ENCODE measurements around the gene GCC2.

DNA sequence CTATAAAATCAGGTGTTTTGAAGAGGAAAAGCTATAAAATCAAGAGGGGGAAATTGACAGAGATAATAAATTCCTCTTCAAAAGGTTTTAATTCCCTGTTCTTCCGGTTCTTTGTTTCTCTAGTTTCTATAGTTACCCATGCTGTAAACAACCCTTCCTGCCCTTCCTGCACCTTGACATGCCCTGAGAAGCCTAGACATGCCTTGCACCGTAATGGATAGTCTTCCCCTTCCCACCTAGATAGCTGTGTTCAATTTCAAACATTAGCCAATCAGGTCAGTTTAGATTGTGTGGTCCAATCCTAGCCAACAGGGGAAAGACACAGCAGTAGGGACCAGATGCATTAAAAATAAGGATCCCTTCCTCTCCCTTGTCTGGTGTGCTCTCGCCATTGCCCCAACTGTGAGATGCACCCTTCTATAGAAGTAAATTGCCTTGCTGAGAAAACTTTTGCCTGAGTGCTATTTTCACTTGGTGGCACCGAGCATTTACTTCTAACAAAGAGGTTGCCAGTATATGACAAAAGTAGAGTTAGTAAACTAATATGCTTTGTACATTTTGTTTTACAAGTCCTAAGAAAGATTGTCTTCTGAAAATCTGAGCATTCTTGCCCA lies 44.1 kb upstream of the GCC2 start:
- no peak for TF ChIP-seq POLR2A (IDR thresholded peaks at IDR 0.05; ENCODE audit: low read depth)
- TF ChIP-seq, protein P1, sequence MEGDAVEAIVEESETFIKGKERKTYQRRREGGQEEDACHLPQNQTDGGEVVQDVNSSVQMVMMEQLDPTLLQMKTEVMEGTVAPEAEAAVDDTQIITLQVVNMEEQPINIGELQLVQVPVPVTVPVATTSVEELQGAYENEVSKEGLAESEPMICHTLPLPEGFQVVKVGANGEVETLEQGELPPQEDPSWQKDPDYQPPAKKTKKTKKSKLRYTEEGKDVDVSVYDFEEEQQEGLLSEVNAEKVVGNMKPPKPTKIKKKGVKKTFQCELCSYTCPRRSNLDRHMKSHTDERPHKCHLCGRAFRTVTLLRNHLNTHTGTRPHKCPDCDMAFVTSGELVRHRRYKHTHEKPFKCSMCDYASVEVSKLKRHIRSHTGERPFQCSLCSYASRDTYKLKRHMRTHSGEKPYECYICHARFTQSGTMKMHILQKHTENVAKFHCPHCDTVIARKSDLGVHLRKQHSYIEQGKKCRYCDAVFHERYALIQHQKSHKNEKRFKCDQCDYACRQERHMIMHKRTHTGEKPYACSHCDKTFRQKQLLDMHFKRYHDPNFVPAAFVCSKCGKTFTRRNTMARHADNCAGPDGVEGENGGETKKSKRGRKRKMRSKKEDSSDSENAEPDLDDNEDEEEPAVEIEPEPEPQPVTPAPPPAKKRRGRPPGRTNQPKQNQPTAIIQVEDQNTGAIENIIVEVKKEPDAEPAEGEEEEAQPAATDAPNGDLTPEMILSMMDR (IDR thresholded peaks at IDR 0.05) = no peak
